GM12801 (cell line): Measurements from ENCODE around the gene KAZN.

Experiments used
- TF ChIP-seq, protein P1 (sequence below): IDR thresholded peaks from one replicate; pipeline ENCODE4 v1.5.1; 2011; ENCODE audit warnings: control low read depth; ENCODE audit not compliant: insufficient read length; ENCODE audit errors: extremely low read depth

Gene KAZN

GRCh38 chr1:15132965-15133364, 534.5 kb downstream of the KAZN start:
- TF ChIP-seq, protein P1, sequence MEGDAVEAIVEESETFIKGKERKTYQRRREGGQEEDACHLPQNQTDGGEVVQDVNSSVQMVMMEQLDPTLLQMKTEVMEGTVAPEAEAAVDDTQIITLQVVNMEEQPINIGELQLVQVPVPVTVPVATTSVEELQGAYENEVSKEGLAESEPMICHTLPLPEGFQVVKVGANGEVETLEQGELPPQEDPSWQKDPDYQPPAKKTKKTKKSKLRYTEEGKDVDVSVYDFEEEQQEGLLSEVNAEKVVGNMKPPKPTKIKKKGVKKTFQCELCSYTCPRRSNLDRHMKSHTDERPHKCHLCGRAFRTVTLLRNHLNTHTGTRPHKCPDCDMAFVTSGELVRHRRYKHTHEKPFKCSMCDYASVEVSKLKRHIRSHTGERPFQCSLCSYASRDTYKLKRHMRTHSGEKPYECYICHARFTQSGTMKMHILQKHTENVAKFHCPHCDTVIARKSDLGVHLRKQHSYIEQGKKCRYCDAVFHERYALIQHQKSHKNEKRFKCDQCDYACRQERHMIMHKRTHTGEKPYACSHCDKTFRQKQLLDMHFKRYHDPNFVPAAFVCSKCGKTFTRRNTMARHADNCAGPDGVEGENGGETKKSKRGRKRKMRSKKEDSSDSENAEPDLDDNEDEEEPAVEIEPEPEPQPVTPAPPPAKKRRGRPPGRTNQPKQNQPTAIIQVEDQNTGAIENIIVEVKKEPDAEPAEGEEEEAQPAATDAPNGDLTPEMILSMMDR, result no peak

DNA sequence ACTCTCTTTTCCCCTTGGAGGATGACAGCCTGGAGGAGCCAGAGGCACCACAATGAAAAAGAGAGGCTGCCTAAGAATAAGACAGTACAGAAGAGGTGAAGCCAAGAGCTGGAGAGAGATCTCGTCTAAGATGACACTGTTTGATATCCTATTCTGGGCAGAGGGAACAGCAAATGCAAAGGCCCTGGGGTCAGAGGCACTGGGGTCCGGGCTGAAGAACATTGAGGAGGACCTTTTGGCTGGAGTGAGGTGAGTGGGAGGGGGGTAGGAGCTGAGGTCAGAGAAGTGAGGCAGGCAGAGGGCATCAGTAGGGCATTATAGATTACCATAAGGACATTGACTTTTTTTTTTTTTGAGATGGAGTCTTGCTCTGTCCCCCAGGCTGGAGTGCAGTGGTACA, 535.8 kb downstream of the KAZN start:
- TF ChIP-seq, protein P1, result no peak

- TF ChIP-seq, protein P1, result no peak
Observed at GRCh38 chr1:15137809-15138208, 539.3 kb downstream of the KAZN start.

DNA sequence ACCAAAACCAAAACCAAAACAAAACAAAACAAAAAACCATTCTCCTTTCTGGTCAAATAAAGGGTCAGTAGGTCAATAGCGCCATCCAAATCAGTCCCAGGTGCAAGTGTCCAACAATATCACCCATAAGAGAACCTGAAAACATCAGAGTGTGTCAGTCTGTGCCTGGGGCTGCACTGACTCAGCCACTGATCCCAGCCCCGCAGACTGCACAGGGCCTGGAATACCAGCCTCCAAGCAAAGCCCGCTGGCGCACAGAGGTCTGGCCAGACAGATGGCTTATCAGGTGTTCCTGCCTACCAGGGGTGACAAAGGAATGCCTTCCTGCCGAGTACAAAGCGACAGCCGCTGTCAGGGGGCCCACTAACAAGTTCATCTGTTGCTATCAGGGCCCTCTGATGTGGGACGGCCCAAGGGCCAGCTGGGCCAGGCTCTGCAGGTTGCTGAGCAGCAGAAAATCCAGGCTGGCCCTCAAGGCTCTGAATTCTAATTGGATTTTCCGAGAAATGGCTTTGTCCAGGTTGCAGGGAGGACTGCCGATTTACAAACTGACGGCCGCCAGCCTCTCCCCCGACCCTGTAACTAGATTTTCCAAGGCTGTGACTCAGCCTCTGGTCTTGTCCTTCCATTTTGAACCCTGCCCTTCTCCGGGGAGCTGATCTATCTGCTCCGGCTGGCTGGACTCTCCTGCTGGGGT, 541.3 kb downstream of the KAZN start:
- TF ChIP-seq, protein P1, result no peak

GRCh38 chr1:15141935-15142539, 543.6 kb downstream of the KAZN start:
- TF ChIP-seq, protein P1, result no peak

GRCh38 chr1:15145327-15145726, 546.8 kb downstream of the KAZN start:
- TF ChIP-seq, protein P1, result no peak

DNA sequence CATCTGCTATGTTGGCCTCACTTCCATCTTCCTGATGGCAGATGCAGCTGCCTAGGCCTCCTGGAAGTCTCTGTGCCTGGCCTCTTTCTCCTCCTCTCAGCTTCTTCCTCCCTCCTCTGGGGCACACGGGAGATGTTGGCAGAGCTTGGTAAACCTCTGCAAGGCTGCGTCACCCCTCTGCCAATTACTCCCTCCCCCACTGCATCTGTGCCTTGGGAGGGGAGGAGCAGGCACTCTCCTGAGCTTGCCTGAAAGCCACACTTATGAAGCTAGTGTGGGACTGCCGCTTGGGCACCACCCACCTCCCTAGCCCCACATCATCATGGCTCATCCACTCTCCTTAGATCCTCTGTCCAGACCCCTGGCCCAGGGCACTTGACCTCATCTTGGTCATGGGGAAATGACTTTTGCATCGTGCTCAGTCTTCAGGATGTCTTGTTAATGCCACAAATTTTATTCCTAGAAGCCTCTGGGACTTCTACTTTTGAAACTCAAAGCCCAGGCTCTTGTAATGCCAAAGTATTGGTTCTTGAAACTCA, 547.7 kb downstream of the KAZN start:
- TF ChIP-seq, protein P1, result no peak
